Suprapubic skin (tissue), 4 donors: Measurements from ENCODE around the gene SAMD10.

Source experiments
- CTCF ChIP-seq, 2 donors: fragments of 200-600 bp in 1 of 2; fragments of 450-650 bp in 1 of 2; sonication (generic) in 1 of 2; IDR thresholded peaks; one replicate each; pipeline ENCODE4 v1.5.1; 2016 to 2019; ENCODE audit warnings: antibody characterized with exemption in 2 of 2, mild to moderate bottlenecking in 1 of 2, moderate library complexity in 1 of 2
- EP300 ChIP-seq: sonication (generic); formaldehyde crosslinking; IDR thresholded peaks from one replicate; pipeline ENCODE4 v1.6.1; 2017; ENCODE audit warnings: antibody characterized with exemption
- POLR2A ChIP-seq, 2 donors: fragments of 450-650 bp; IDR thresholded peaks; one replicate each; pipeline ENCODE4 v1.6.1; 2017; ENCODE audit warnings: antibody characterized with exemption in 2 of 2, mild to moderate bottlenecking in 2 of 2, moderate library complexity in 2 of 2
- POLR2AphosphoS5 ChIP-seq, 3 donors: sonication (generic); formaldehyde crosslinking; IDR thresholded peaks; one replicate each; pipeline ENCODE4 v1.6.1; 2017; ENCODE audit warnings: antibody characterized with exemption in 3 of 3

GRCh38 chr20:63934271-63935068 is 45.0 kb downstream of the SAMD10 start:
- no peak for TF ChIP-seq CTCF (IDR thresholded peaks at IDR 0.05)
- TF ChIP-seq EP300: no peak
- no peak for TF ChIP-seq POLR2AphosphoS5 (IDR thresholded peaks at IDR 0.05)
- TF ChIP-seq POLR2A (IDR thresholded peaks at IDR 0.05): no peak
